ENCODE measurements around the gene ATP1A2. TPM values are rescaled to one million over a fixed set of nuclear protein-coding genes. Genes with fewer than 3 reads are reported as not detected.

ATP1A2 gene
- total and polyA plus RNA-seq, 8 donors = 0.31 to 104 (median 10.9) TPM

DNA sequence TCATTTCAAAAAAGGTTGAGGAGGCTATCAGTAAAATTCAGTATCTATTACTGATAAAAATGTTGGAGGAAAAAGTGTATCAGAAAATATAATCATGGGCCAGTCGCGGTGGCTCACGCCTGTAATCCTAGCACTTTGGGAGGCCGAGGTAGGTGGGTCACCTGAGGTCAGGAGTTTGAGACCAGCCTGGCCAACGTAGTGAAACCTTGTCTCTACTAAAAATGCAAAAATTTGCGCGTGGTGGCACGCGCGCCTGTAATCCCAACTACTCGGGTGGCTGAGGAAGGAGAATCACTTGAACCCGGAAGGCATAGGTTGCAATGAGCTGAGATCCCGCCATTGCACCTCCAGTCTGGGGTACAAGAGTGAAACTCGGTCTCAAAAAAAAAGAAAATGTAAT, 30.5 kb downstream of the ATP1A2 start:
- no peak for TF ChIP-seq POLR2A (IDR thresholded peaks at IDR 0.05)
- TF ChIP-seq EP300 (IDR thresholded peaks at IDR 0.05) = no peak
- TF ChIP-seq CTCF (IDR thresholded peaks at IDR 0.05) = no peak
- TF ChIP-seq POLR2AphosphoS5 (IDR thresholded peaks at IDR 0.05) = no peak
- intact Hi-C loops (cut with DNase I; ENCODE audit: low total_unique reads) = no loop called here
- Histone ChIP-seq H3K27me3 (peaks cover 0 to 2% (median 0%) of the 10 kb centered on the region in 3 donors), H3K27ac (no peak overlapping the region), H3K36me3 (no peaks in the 10 kb centered on the region), H3K4me3 (no peak overlapping the region), H3K9me3 (no peaks in the 10 kb centered on the region), H3K4me1 (no peaks in the 10 kb centered on the region)
- DNase-seq = no peak
- 86 to 90% (median 87%) methylated on average over 14 of the region's 14 CpGs for WGBS, 5 donors

DNA sequence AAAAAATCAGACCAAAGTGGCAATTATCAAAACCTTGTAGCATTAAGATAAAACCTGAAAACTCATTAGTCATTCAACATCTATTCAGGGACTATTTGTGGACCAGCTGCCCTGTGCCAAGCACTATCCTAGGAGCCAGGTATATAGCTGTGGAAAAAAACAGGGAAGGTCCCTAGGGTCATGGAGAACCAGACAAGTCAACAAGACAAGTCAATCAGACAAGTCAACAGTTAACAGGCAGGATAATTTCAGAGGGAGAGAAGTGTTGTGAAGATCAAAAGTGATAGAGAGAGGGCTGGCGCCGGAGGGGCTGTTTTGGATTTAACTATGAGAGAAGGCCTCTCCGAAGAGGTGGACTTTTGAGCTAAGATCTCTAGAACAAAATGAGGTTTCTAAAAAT, 32.6 kb downstream of the ATP1A2 start:
- Histone ChIP-seq H3K4me3 (no peak overlapping the region), H3K4me1 (no peaks in the 10 kb centered on the region), H3K9me3 (no peaks in the 10 kb centered on the region), H3K36me3 (no peaks in the 10 kb centered on the region), H3K27ac (no peak overlapping the region), H3K27me3 (no peaks in the 10 kb centered on the region)
- 84 to 91% (median 86%) methylated on average over 3 of the region's 3 CpGs for WGBS, 5 donors
- no peak for DNase-seq
- TF ChIP-seq EP300 (IDR thresholded peaks at IDR 0.05) (no peak), CTCF (IDR thresholded peaks at IDR 0.05) (no peak), POLR2AphosphoS5 (IDR thresholded peaks at IDR 0.05) (no peak), POLR2A (IDR thresholded peaks at IDR 0.05) (no peak)
- intact Hi-C loops (cut with DNase I; ENCODE audit: low total_unique reads) = no loop called here

DNA sequence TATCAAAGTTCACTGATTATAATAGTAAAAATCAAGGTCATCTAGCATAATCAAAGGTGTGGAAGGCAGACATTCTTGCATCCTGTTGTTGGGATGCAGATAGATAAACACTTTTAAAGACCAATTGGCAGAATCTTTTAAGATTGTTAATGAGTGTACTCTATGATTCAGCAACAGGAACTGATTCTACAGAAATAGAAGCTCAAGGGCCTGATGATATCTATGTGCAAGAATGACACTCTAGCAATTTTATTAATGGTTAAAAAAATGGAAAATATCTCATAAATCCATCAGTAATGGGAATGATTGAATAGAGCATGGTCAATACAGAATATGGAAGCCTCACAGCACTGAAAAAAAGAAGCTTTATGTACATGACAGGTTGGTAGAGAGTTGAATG, 33.7 kb downstream of the ATP1A2 start:
- H3K36me3 ChIP-seq = no peaks in the 10 kb centered on the region
- intact Hi-C loops (cut with DNase I; ENCODE audit: low total_unique reads) = no loop called here
- H3K4me3 ChIP-seq = no peak overlapping the region
- no peak overlapping the region for H3K27ac ChIP-seq
- H3K27me3 ChIP-seq = no peaks in the 10 kb centered on the region
- H3K4me1 ChIP-seq = no peaks in the 10 kb centered on the region
- no peaks in the 10 kb centered on the region for H3K9me3 ChIP-seq
- TF ChIP-seq POLR2AphosphoS5 (IDR thresholded peaks at IDR 0.05) = no peak
- no peak for TF ChIP-seq CTCF (IDR thresholded peaks at IDR 0.05)
- no peak for TF ChIP-seq EP300 (IDR thresholded peaks at IDR 0.05)
- TF ChIP-seq POLR2A (IDR thresholded peaks at IDR 0.05) = no peak
- DNase-seq = no peak

GRCh38 chr1:160149716-160150115, 34.2 kb downstream of the ATP1A2 start:
- H3K27me3 ChIP-seq = no peaks in the 10 kb centered on the region
- no peak for DNase-seq
- 86 to 94% (median 88%) methylated on average over 2 of the region's 2 CpGs for WGBS, 5 donors
- H3K4me3 ChIP-seq = no peak overlapping the region
- H3K9me3 ChIP-seq = no peaks in the 10 kb centered on the region
- H3K36me3 ChIP-seq = no peaks in the 10 kb centered on the region
- TF ChIP-seq CTCF (IDR thresholded peaks at IDR 0.05) (no peak), POLR2AphosphoS5 (IDR thresholded peaks at IDR 0.05) (no peak), POLR2A (IDR thresholded peaks at IDR 0.05) (no peak), EP300 (IDR thresholded peaks at IDR 0.05) (no peak)
- H3K27ac ChIP-seq = no peak overlapping the region
- intact Hi-C loops (cut with DNase I; ENCODE audit: low total_unique reads) = no loop called here
- no peaks in the 10 kb centered on the region for H3K4me1 ChIP-seq
